GM06990 (cell line): ENCODE results near the gene NDUFB11.
A peak's percentile ranks its signal among the peaks of the same experiment; 100 is the strongest.

Source experiments
- DNase-seq: peaks from one replicate; pipeline ENCODE4 v3.0.0-alpha.2; 2011; ENCODE audit not compliant: insufficient read length; ENCODE audit errors: extremely low read depth
- H3K27me3 ChIP-seq: replicated peaks from 2 replicates; pipeline ENCODE4 v1.6.0; 2011; ENCODE audit warnings: low read length; ENCODE audit not compliant: control insufficient read depth, insufficient read depth
- H3K36me3 ChIP-seq: 2 replicates; pipeline ENCODE4 v1.5.1; 2011; ENCODE audit warnings: low read length; ENCODE audit not compliant: control insufficient read depth, insufficient read depth
- H3K4me3 ChIP-seq: replicated peaks from 2 replicates; pipeline ENCODE4 v1.5.1; 2011; ENCODE audit warnings: low read depth, mild to moderate bottlenecking, control low read depth, low read length
- CTCF ChIP-seq: IDR thresholded peaks from 2 replicates; pipeline ENCODE4 v1.5.1; 2011; ENCODE audit warnings: low read length, control low read depth, mild to moderate bottlenecking, inconsistent platforms; ENCODE audit not compliant: insufficient read depth, poor library complexity, severe bottlenecking

Gene NDUFB11

GRCh38 chrX:47101206-47101605, 43.3 kb downstream of the NDUFB11 start:
- Histone ChIP-seq H3K27me3 (no peaks in the 10 kb centered on the region), H3K36me3 (no peaks in the 10 kb centered on the region), H3K4me3 (no peak overlapping the region)
- no peak for TF ChIP-seq CTCF
- DNase-seq = no peak

GRCh38 chrX:47098338-47099094, 46.0 kb downstream of the NDUFB11 start:
- no peak overlapping the region for H3K4me3 ChIP-seq
- H3K27me3 ChIP-seq = no peaks in the 10 kb centered on the region
- TF ChIP-seq CTCF = no peak
- no peaks in the 10 kb centered on the region for H3K36me3 ChIP-seq
- DNase-seq = no peak

GRCh38 chrX:47097018-47097417, 47.5 kb downstream of the NDUFB11 start:
- H3K36me3 ChIP-seq = no peaks in the 10 kb centered on the region
- TF ChIP-seq CTCF = no peak
- no peaks in the 10 kb centered on the region for H3K27me3 ChIP-seq
- no peak for DNase-seq
- no peak overlapping the region for H3K4me3 ChIP-seq

GRCh38 chrX:47093860-47094259, 50.6 kb downstream of the NDUFB11 start:
- Histone ChIP-seq H3K27me3 (no peaks in the 10 kb centered on the region), H3K4me3 (no peak overlapping the region), H3K36me3 (no peaks in the 10 kb centered on the region)
- DNase-seq = no peak
- TF ChIP-seq CTCF = no peak

- DNase-seq = no peak
- Histone ChIP-seq H3K36me3 (no peaks in the 10 kb centered on the region), H3K27me3 (no peaks in the 10 kb centered on the region), H3K4me3 (no peak overlapping the region)
- TF ChIP-seq CTCF = peak; percentile 43
Measured at GRCh38 chrX:47093248-47093647, 51.3 kb downstream of the NDUFB11 start.
